ENCODE results near the gene PTPRN.
"Not testable (repeated sequence)": the region's sequence is repeated elsewhere in the genome, so short reads cannot be mapped to it uniquely, and the experiment has no call there.

PTPRN gene

GRCh38 chr2:219309278-219309677 lies at the start of gene PTPRN:
TSS of gene PTPRN (minus strand) at chr2:219309401. CDS start at chr2:219309332, 69 bp downstream.
- no peak for DNase-seq (ENCODE audit: low read depth in 2 of 2)

- DNase-seq (ENCODE audit: low read depth in 2 of 2): no peak
Observed at GRCh38 chr2:219358170-219359075, 49.2 kb upstream of the PTPRN start.

- no peak for DNase-seq (ENCODE audit: low read depth in 2 of 2)
Observed at GRCh38 chr2:219356834-219357233, 47.6 kb upstream of the PTPRN start.

- DNase-seq (ENCODE audit: low read depth in 2 of 2): no peak
Observed at GRCh38 chr2:219354582-219354981, 45.4 kb upstream of the PTPRN start.

GRCh38 chr2:219353129-219353528 lies 43.9 kb upstream of the PTPRN start:
- no peak for DNase-seq (ENCODE audit: low read depth in 2 of 2)

- peak; percentile 23 to 41 for DNase-seq (ENCODE audit: low read depth in 2 of 2)
Observed at GRCh38 chr2:219352448-219353023, 43.3 kb upstream of the PTPRN start.

GRCh38 chr2:219350710-219351221 lies 41.6 kb upstream of the PTPRN start:
- DNase-seq (ENCODE audit: low read depth in 2 of 2): no peak

- no peak for DNase-seq (ENCODE audit: low read depth in 2 of 2)
Observed at GRCh38 chr2:219350215-219350614, 41.0 kb upstream of the PTPRN start.

GRCh38 chr2:219344751-219345430 lies 35.7 kb upstream of the PTPRN start:
- no peak for DNase-seq (ENCODE audit: low read depth in 2 of 2)

- DNase-seq (ENCODE audit: low read depth in 2 of 2): no peak
Observed at GRCh38 chr2:219335373-219335786, 26.2 kb upstream of the PTPRN start.

- no peak for DNase-seq (ENCODE audit: low read depth in 2 of 2)
Observed at GRCh38 chr2:219334076-219334475, 24.9 kb upstream of the PTPRN start.

GRCh38 chr2:219332542-219332941 lies 23.3 kb upstream of the PTPRN start, which contains the start of gene RESP18:
TSS of gene RESP18 (minus strand) at chr2:219332744.
- DNase-seq (ENCODE audit: low read depth in 2 of 2): no peak

GRCh38 chr2:219331560-219332213 lies 22.5 kb upstream of the PTPRN start:
- no peak for DNase-seq (ENCODE audit: low read depth in 2 of 2)

- no peak for DNase-seq (ENCODE audit: low read depth in 2 of 2)
Observed at GRCh38 chr2:219327719-219328118, 18.5 kb upstream of the PTPRN start.

GRCh38 chr2:219325657-219326315 lies 16.6 kb upstream of the PTPRN start:
- no peak for DNase-seq (ENCODE audit: low read depth in 2 of 2)

- no peak for DNase-seq (ENCODE audit: low read depth in 2 of 2)
Observed at GRCh38 chr2:219325136-219325535, 15.9 kb upstream of the PTPRN start.

GRCh38 chr2:219323434-219323833 lies 14.2 kb upstream of the PTPRN start:
- no peak for DNase-seq (ENCODE audit: low read depth in 2 of 2)

GRCh38 chr2:219314804-219315468 lies 5.7 kb upstream of the PTPRN start:
- DNase-seq (ENCODE audit: low read depth in 2 of 2): no peak

- not testable (repeated sequence) for DNase-seq (ENCODE audit: low read depth in 2 of 2)
Observed at GRCh38 chr2:219312683-219313263, 3.6 kb upstream of the PTPRN start.
